Uterus (tissue), 2 donors: ENCODE results near the gene TMEM51.

Experiments used
- CTCF ChIP-seq, 4 experiments: fragments of 200-600 bp in 2 of 4; fragments of 450-650 bp in 2 of 4; sonication (generic) in 2 of 4; IDR thresholded peaks; one replicate each; pipeline ENCODE4 v1.5.1; 2016 to 2019; ENCODE audit warnings: antibody characterized with exemption in 4 of 4, mild to moderate bottlenecking in 2 of 4, moderate library complexity in 1 of 4
- POLR2A ChIP-seq, 2 donors: fragments of 450-650 bp; IDR thresholded peaks; one replicate each; pipeline ENCODE4 v1.6.1; 2016; ENCODE audit warnings: antibody characterized with exemption in 2 of 2, mild to moderate bottlenecking in 1 of 2, moderate library complexity in 1 of 2

GRCh38 chr1:15155888-15156741 is 2.6 kb downstream of the TMEM51 start:
- TF ChIP-seq CTCF (IDR thresholded peaks at IDR 0.05), result no peak
- no peak for TF ChIP-seq POLR2A (IDR thresholded peaks at IDR 0.05)
